ENCODE data around the gene CES3.
"Not testable (repeated sequence)": the region's sequence is repeated elsewhere in the genome, so short reads cannot be mapped to it uniquely, and the experiment has no call there.

Gene CES3

GRCh38 chr16:66927918-66928649, 33.0 kb upstream of the CES3 start:
- DNase-seq = no peak

GRCh38 chr16:66928702-66929388, 32.2 kb upstream of the CES3 start:
- DNase-seq = peak; percentile 53

GRCh38 chr16:66930189-66930588, 30.9 kb upstream of the CES3 start:
- no peak for DNase-seq

GRCh38 chr16:66931665-66932064, 29.4 kb upstream of the CES3 start:
- no peak for DNase-seq

- no peak for DNase-seq
Measured at GRCh38 chr16:66932076-66932475, 29.0 kb upstream of the CES3 start.

GRCh38 chr16:66933776-66934137, 27.3 kb upstream of the CES3 start:
- peak; percentile 71 for DNase-seq

GRCh38 chr16:66934138-66934838, 26.8 kb upstream of the CES3 start, which contains the start of gene CIAO2B:
Gene CIAO2B (minus strand): TSS chr16:66934402. CDS start chr16:66934364, 38 bp downstream.
- DNase-seq = peak; percentile 87

- DNase-seq = not testable (repeated sequence)
Measured at GRCh38 chr16:66934839-66935313, 26.2 kb upstream of the CES3 start.

GRCh38 chr16:66935314-66936011, 25.6 kb upstream of the CES3 start, which contains the start of gene CES2:
Gene CES2 (plus strand): TSS chr16:66935516. CDS start chr16:66935636, 120 bp downstream.
- no peak for DNase-seq

- no peak for DNase-seq
Measured at GRCh38 chr16:66936462-66936861, 24.6 kb upstream of the CES3 start.

GRCh38 chr16:66936889-66937554, 24.0 kb upstream of the CES3 start:
- no peak for DNase-seq

- no peak for DNase-seq
Measured at GRCh38 chr16:66937725-66938337, 23.2 kb upstream of the CES3 start.

GRCh38 chr16:66939366-66939765, 21.7 kb upstream of the CES3 start:
- DNase-seq = no peak

GRCh38 chr16:66940236-66940635, 20.8 kb upstream of the CES3 start:
- no peak for DNase-seq

GRCh38 chr16:66942981-66943380, 18.1 kb upstream of the CES3 start:
- DNase-seq = no peak

GRCh38 chr16:66943426-66944053, 17.5 kb upstream of the CES3 start:
- DNase-seq = no peak

- DNase-seq = no peak
Measured at GRCh38 chr16:66944054-66944441, 17.0 kb upstream of the CES3 start.

- DNase-seq = not testable (repeated sequence)
Measured at GRCh38 chr16:66944971-66945370, 16.1 kb upstream of the CES3 start.

- DNase-seq = no peak
Measured at GRCh38 chr16:66945939-66946338, 15.1 kb upstream of the CES3 start.

GRCh38 chr16:66946541-66946940, 14.5 kb upstream of the CES3 start:
- no peak for DNase-seq

GRCh38 chr16:66946974-66947301, 14.1 kb upstream of the CES3 start:
- no peak for DNase-seq
